Spleen (tissue), 11 donors: ENCODE data around the gene DLG2. TPM values are rescaled to one million over a fixed set of nuclear protein-coding genes. Genes with fewer than 3 reads are reported as not detected.

ENCODE experiments used
- DNase-seq: peaks from one replicate; pipeline ENCODE4 v3.0.0-alpha.2; 2020
- H3K27ac ChIP-seq, 8 donors: fragments of 200-600 bp; sonication (generic) in 7 of 8; 1 replicate in 4 of 8; 2 replicates in 4 of 8; pipeline versions ENCODE4 v1.5.0 to v1.8.0; 2016 to 2021; ENCODE audit warnings: inconsistent platforms in 4 of 8, mild to moderate bottlenecking in 4 of 8, moderate library complexity in 1 of 8
- H3K27me3 ChIP-seq, 7 donors: fragments of 200-600 bp; sonication (generic) in 6 of 7; replicated peaks in 1 of 7; 1 replicate in 4 of 7; 2 replicates in 3 of 7; pipeline versions ENCODE4 v1.5.0 to v1.8.0; 2016 to 2021; ENCODE audit warnings: inconsistent platforms in 3 of 7, mild to moderate bottlenecking in 1 of 7
- H3K36me3 ChIP-seq, 6 donors: fragments of 200-600 bp; sonication (generic) in 5 of 6; 1 replicate in 4 of 6; 2 replicates in 2 of 6; pipeline versions ENCODE4 v1.5.0 to v1.8.0; 2016 to 2021; ENCODE audit warnings: inconsistent platforms in 2 of 6
- H3K4me1 ChIP-seq, 6 donors: fragments of 200-600 bp; sonication (generic) in 5 of 6; 1 replicate in 3 of 6; 2 replicates in 3 of 6; pipeline versions ENCODE4 v1.5.0 to v1.8.0; 2016 to 2021; ENCODE audit warnings: inconsistent platforms in 3 of 6
- H3K4me3 ChIP-seq, 8 donors: fragments of 200-600 bp; sonication (generic) in 7 of 8; 1 replicate in 4 of 8; 2 replicates in 4 of 8; pipeline versions ENCODE4 v1.5.0 to v1.8.0; 2016 to 2021; ENCODE audit warnings: inconsistent platforms in 4 of 8, mild to moderate bottlenecking in 4 of 8, moderate library complexity in 2 of 8
- H3K9me3 ChIP-seq, 8 donors: fragments of 200-600 bp; sonication (generic) in 7 of 8; 1 replicate in 4 of 8; 2 replicates in 4 of 8; pipeline versions ENCODE4 v1.5.0 to v1.8.0; 2016 to 2021; ENCODE audit warnings: inconsistent platforms in 4 of 8
- CTCF ChIP-seq, 11 experiments: fragments of 200-600 bp in 7 of 11; fragments of 450-650 bp in 4 of 11; sonication (generic) in 4 of 11; IDR thresholded peaks in 8 of 11; conservative IDR thresholded peaks in 3 of 11; 1 replicate in 7 of 11; 2 replicates in 4 of 11; pipeline versions ENCODE4 v1.4.0 to v1.8.0; 2016 to 2021; ENCODE audit warnings: antibody characterized with exemption in 11 of 11, inconsistent platforms in 4 of 11, mild to moderate bottlenecking in 1 of 11
- POLR2A ChIP-seq, 3 donors: fragments of 450-650 bp; IDR thresholded peaks; one replicate each; pipeline ENCODE4 v1.5.1; 2017; ENCODE audit warnings: antibody characterized with exemption in 3 of 3, mild to moderate bottlenecking in 1 of 3
- POLR2AphosphoS5 ChIP-seq, 3 donors: sonication (generic); formaldehyde crosslinking; IDR thresholded peaks; one replicate each; pipeline ENCODE4 v1.5.1; 2017; ENCODE audit warnings: antibody characterized with exemption in 3 of 3
- WGBS, 5 donors: extraction: QIAGEN DNeasy Blood & Tissue Kit in 3 of 5; methylation state at CpG; one replicate each; pipeline versions ENCODE4 v1.1.5 to v1.1.7; 2013 to 2018; 5-methylcytosine and 5-hydroxymethylcytosine counted together
- intact Hi-C: fragments of 100-400 bp; cut with DNase I; formaldehyde crosslinking; loops from one replicate; pipeline ENCODE4 v1.15.0; 2023; ENCODE audit warnings: low total_unique reads
- polyA plus RNA-seq, 3 donors: library from polyadenylated mRNA; stranded (reverse); fragments of 200-250 nt; gene quantifications; one replicate each; pipeline ENCODE4 v1.2.1, GENCODE V29; 2013
- total RNA-seq, 7 donors: library from RNA; depleted of rRNA in 3 of 7; stranded (reverse); fragments of >200 nt in 3 of 7; fragmentation: NEBNext Ultra II Directional in 4 of 7; extraction: Animal tissue kit (Norgen Biotek cat#: 25700) in 4 of 7; gene quantifications; one replicate each; pipeline versions ENCODE4 v1.1.0 to v1.2.1, GENCODE V29; 2016 to 2021
- donor health status: healthy with polysubstance abuse.
- donor health status: DM: no; HTN: no; CAD: no; lungs with moderate emphysema.
- donor health status: DM: no; HTN: no; CAD: no.
- donor health status: Bipolar disorder and iron deficiency.
- donor health status: healthy.
- donor health status: DM: no; HTN: no; CAD: no.
- donor health status: DM: yes; HTN: yes; CAD: no.

DLG2 gene
- total and polyA plus RNA-seq, 10 donors: 0.43 to 12.7 (median 7.9) TPM

DNA sequence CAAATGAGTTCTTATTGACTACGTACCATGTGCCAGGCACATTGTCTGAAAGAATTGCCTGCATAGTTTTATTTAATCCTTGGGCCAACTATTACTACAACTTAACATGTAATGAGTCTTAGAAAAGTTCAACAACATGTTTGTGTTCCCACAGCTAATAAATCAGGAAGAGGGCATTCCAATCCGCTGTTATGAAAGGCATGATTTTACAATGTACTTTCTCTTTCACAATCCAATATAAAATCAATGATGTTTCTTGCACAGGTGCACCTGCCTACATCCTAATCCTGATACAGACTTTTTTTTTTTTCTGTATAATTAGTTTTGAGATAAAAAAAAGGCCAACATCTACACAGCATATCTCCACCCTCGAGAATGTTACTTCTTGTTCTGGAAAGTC is 1612.6 kb downstream of the DLG2 start:
- Histone ChIP-seq H3K4me1 (peaks cover 0 to 4% (median 0%) of the 10 kb centered on the region in 6 donors), H3K36me3 (no peaks in the 10 kb centered on the region), H3K27ac (no peak overlapping the region), H3K4me3 (no peak overlapping the region), H3K9me3 (peaks cover 0 to 3% (median 0%) of the 10 kb centered on the region in 8 donors), H3K27me3 (no peaks in the 10 kb centered on the region)
- TF ChIP-seq POLR2AphosphoS5 (IDR thresholded peaks at IDR 0.05) (no peak), CTCF (IDR thresholded peaks at IDR 0.05 in 8 of 11, conservative IDR thresholded peaks at IDR 0.05 in 3 of 11) (no peak), POLR2A (IDR thresholded peaks at IDR 0.05) (no peak)
- no peak for DNase-seq
- 80 to 91% (median 85%) methylated on average over 3 of the region's 3 CpGs for WGBS, 5 donors
- intact Hi-C loops: no loop called here

DNA sequence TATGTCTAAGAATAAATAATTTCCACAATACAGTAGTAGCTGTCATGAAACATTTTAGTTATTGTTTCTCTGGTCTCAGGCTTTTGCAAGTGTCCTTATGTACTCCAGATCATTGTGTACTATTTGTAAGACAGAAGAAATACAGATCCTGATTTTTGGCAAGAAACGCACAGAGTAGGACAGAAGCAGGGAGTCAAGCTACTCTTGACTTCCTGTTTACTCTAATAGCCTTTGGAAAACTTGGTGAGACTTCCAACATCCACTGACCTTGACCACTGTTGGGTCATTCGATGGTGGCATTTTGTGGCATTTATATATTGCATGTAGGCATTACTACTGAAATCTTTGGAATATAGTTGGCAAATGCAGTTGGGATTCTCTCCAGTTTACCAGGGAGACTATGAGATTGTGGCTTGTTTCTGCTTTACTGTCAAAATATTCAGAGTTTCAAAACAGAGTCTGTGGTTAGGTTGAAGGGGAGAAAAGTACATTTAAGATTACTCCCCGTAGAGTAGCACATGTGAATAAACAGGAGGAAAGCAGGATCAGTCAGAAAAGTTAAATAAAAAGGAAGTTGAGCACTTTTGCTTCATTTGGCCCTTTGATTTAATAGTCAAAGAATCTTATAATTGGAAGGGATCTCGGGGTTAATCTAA is 1614.8 kb downstream of the DLG2 start:
- Histone ChIP-seq H3K27me3 (no peaks in the 10 kb centered on the region), H3K9me3 (peaks cover 0 to 3% (median 0%) of the 10 kb centered on the region in 8 donors), H3K36me3 (no peaks in the 10 kb centered on the region), H3K4me1 (peaks cover 0 to 4% (median 0%) of the 10 kb centered on the region in 6 donors), H3K27ac (peak overlapping the region in 2 of 8 donors; percentile 28 to 40), H3K4me3 (no peak overlapping the region)
- intact Hi-C loops: no loop called here
- 58 to 73% (median 65%) methylated on average over 4 of the region's 4 CpGs for WGBS, 5 donors
- TF ChIP-seq POLR2A (IDR thresholded peaks at IDR 0.05): no peak
- no peak for TF ChIP-seq POLR2AphosphoS5 (IDR thresholded peaks at IDR 0.05)
- DNase-seq: no peak

DNA sequence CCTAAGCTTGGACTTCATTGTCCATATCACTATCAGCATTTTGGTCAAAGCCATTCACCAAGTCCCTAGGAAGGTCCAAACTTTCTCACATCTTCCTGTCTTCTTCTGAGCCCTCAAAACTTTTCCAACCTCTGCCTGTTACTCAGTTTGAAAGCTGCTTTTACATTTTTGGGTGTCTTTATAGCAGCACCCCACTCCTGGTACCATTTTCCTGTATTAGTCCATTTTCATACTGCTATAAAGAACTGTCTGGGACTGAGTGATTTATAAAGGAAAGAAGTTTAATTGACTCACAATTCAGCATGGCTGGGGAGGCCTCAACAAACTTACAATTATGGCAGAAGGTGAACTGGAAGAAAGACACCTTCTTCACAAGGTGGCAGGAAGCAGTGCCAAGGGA is 1624.0 kb downstream of the DLG2 start:
- intact Hi-C loops: no loop called here

GRCh38 chr11:83998921-83999320 is 1628.2 kb downstream of the DLG2 start:
- H3K9me3 ChIP-seq: peaks cover 5 to 74% (median 58%) of the 10 kb centered on the region in 8 donors
- peak; percentile 46 for DNase-seq
- no peak for TF ChIP-seq POLR2AphosphoS5 (IDR thresholded peaks at IDR 0.05)
- TF ChIP-seq CTCF (IDR thresholded peaks at IDR 0.05 in 8 of 11, conservative IDR thresholded peaks at IDR 0.05 in 3 of 11): no peak
- TF ChIP-seq POLR2A (IDR thresholded peaks at IDR 0.05): no peak
- no peak overlapping the region for H3K4me3 ChIP-seq
- no peaks in the 10 kb centered on the region for H3K27me3 ChIP-seq
- no peaks in the 10 kb centered on the region for H3K4me1 ChIP-seq
- WGBS, 5 donors: 75 to 95% (median 88%) methylated on average over 1 of the region's 1 CpG
- no peaks in the 10 kb centered on the region for H3K36me3 ChIP-seq
- intact Hi-C loops: no loop called here
- H3K27ac ChIP-seq: no peak overlapping the region

More for the DNA sequence above, 1624.0 kb downstream of the DLG2 start:
- no peak overlapping the region for H3K4me3 ChIP-seq
- TF ChIP-seq POLR2A (IDR thresholded peaks at IDR 0.05) (no peak), CTCF (IDR thresholded peaks at IDR 0.05 in 8 of 11, conservative IDR thresholded peaks at IDR 0.05 in 3 of 11) (no peak), POLR2AphosphoS5 (IDR thresholded peaks at IDR 0.05) (no peak)
- peaks cover 5 to 73% (median 66%) of the 10 kb centered on the region in 8 donors for H3K9me3 ChIP-seq
- H3K27me3 ChIP-seq: no peaks in the 10 kb centered on the region
- H3K27ac ChIP-seq: no peak overlapping the region
- no peaks in the 10 kb centered on the region for H3K4me1 ChIP-seq
- no peak for DNase-seq
- no peaks in the 10 kb centered on the region for H3K36me3 ChIP-seq
